ENCODE results near the gene MALAT1. TPM values are rescaled to one million over a fixed set of nuclear protein-coding genes. Genes with fewer than 3 reads are reported as not detected.

The MALAT1 gene
- total and polyA plus RNA-seq, 10 of the 15 experiments (the other 5 are each of a cell fraction or from before 2014, with no cell fraction given): 448 to 8,160 (median 2,019) TPM

- no peak for TF ChIP-seq NKRF (conservative IDR thresholded peaks at IDR 0.05)
- no peak for TF ChIP-seq ZNF384 (IDR thresholded peaks at IDR 0.05; ENCODE audit: borderline replicate concordance, low read depth, low read length)
- no peak for TF ChIP-seq STAT1 (conservative IDR thresholded peaks at IDR 0.05)
- TF ChIP-seq SP1 (IDR thresholded peaks at IDR 0.05; ENCODE audit: low read depth, low read length): no peak
- TF ChIP-seq IKZF2 (IDR thresholded peaks at IDR 0.05): no peak
- no peak for TF ChIP-seq ZNF274 (IDR thresholded peaks at IDR 0.05; ENCODE audit: insufficient read depth, insufficient read length)
- no peak for TF ChIP-seq BCL3 (IDR thresholded peaks at IDR 0.05; ENCODE audit: borderline replicate concordance, insufficient read depth, low read depth, low read length, poor library complexity, severe bottlenecking)
Observed at GRCh38 chr11:65492387-65492636, 6.5 kb upstream of the MALAT1 start (continued).

GRCh38 chr11:65492637-65493366 is 6.0 kb upstream of the MALAT1 start:
- in situ Hi-C loops (cut with MboI): no loop called here
- WGBS (ENCODE audit: insufficient coverage, insufficient replicate concordance, low lambda C conversion rate, missing lambda C conversion rate): 0% methylated on average over 6 of the region's 6 CpGs
- ChIA-PET SMC1A (ENCODE audit: uncharacterized antibody, unreplicated experiment) (interaction anchor here (0.8 to 15.8 kb wide), 13 partner anchors 7 to 141 kb away, joined by 3 to 146 read pairs (median 5); partner anchors contain the start of gene NEAT1), POLR2A (interaction anchor here (0.9 to 16.2 kb wide), 14 partner anchors 3 to 108 kb away, joined by 3 to 429 read pairs (median 10); partner anchors contain the start of genes MALAT1 and NEAT1), RAD21 (ENCODE audit: unreplicated experiment) (interaction anchor here (0.7 to 14.2 kb wide), 14 partner anchors 10 to 131 kb away, joined by 3 to 282 read pairs (median 5); partner anchors contain the start of genes NEAT1 and ZNRD2), CTCF (interaction anchor here (1.5 to 27.9 kb wide), 6 partner anchors 14 to 77 kb away, joined by 4 to 728 read pairs (median 8); partner anchors contain the start of gene NEAT1)
- peak overlapping the region; percentile 77 for H3K4me2 ChIP-seq (ENCODE audit: control insufficient read depth, insufficient read depth)
- peak overlapping the region; percentile 61 for H3K4me3 ChIP-seq
- peak overlapping the region; percentile 100 for H3K27ac ChIP-seq (ENCODE audit: control insufficient read depth, insufficient read depth)
- TSS peak; percentile 45 for BruUV-seq (replicated peaks)
- DNase-seq (ENCODE audit: low read depth, low spot score): peak; percentile 68
- H3K36me3 ChIP-seq (ENCODE audit: control insufficient read depth in 2 of 2, insufficient read depth in 2 of 2, low read length in 1 of 2): no peaks in the 10 kb centered on the region
- H3K27me3 ChIP-seq (replicated peaks in 1 of 2; ENCODE audit: control insufficient read depth in 2 of 2, insufficient read depth in 2 of 2, low read length in 1 of 2): no peaks in the 10 kb centered on the region
- peak overlapping the region; percentile 59 for H2AFZ ChIP-seq (ENCODE audit: control insufficient read depth, low read depth, low read length)
- H3K79me2 ChIP-seq (ENCODE audit: control insufficient read depth, insufficient read depth, low read length): peaks cover 57% of the 10 kb centered on the region
- ATAC-seq: peak; percentile 50
- peak; percentile 54 for FAIRE-seq
- intact Hi-C loops (cut with micrococcal nuclease; ENCODE audit: unreplicated experiment): no loop called here
- peaks cover 82% of the 10 kb centered on the region for H3K4me1 ChIP-seq (ENCODE audit: control insufficient read depth, insufficient read depth, low read length)
- peak overlapping the region; percentile 81 for H3K9ac ChIP-seq (ENCODE audit: control insufficient read depth, insufficient read depth, low read length)
- no peaks in the 10 kb centered on the region for H4K20me1 ChIP-seq (ENCODE audit: control insufficient read depth, insufficient read depth)
- H3K9me3 ChIP-seq (replicated peaks; ENCODE audit: control insufficient read depth, insufficient read depth, low read length): no peaks in the 10 kb centered on the region
- no peak for TF ChIP-seq NFXL1 (IDR thresholded peaks at IDR 0.05; ENCODE audit: borderline replicate concordance)
- no peak for TF ChIP-seq ESRRA (IDR thresholded peaks at IDR 0.05; ENCODE audit: low read length)
- no peak for TF ChIP-seq MLLT1 (IDR thresholded peaks at IDR 0.05)
- TF ChIP-seq ZNF384 (IDR thresholded peaks at IDR 0.05; ENCODE audit: borderline replicate concordance, low read depth, low read length): no peak
- TF ChIP-seq HDAC6 (IDR thresholded peaks at IDR 0.05; ENCODE audit: unreplicated experiment): no peak
- peak; percentile 95 for TF ChIP-seq NR2F1 (conservative IDR thresholded peaks at IDR 0.05)
- TF ChIP-seq KDM1A (IDR thresholded peaks at IDR 0.05; ENCODE audit: borderline replicate concordance): no peak
- no peak for TF ChIP-seq DPF2 (IDR thresholded peaks at IDR 0.05)
- TF ChIP-seq ZBED1 (IDR thresholded peaks at IDR 0.05; ENCODE audit: borderline replicate concordance): peak; percentile 68

Measured in GM12878 (cell line).